Coronary artery (tissue), 2 donors: ENCODE results near the gene BCAS1.

ENCODE experiments used
- DNase-seq: peaks from one replicate; pipeline ENCODE4 v3.0.0-alpha.2; 2017; ENCODE audit warnings: low spot score
- H3K27ac ChIP-seq, 2 donors: fragments of 200-600 bp; sonication (generic); one replicate each; pipeline ENCODE4 v1.5.1; 2016 to 2019
- H3K4me3 ChIP-seq: fragments of 200-600 bp; sonication (generic); 2 replicates; pipeline ENCODE4 v1.5.1; 2016; ENCODE audit warnings: mild to moderate bottlenecking, moderate library complexity
- CTCF ChIP-seq: fragments of 200-600 bp; sonication (generic); IDR thresholded peaks from one replicate; pipeline ENCODE4 v1.5.1; 2019; ENCODE audit warnings: antibody characterized with exemption

The BCAS1 gene

DNA sequence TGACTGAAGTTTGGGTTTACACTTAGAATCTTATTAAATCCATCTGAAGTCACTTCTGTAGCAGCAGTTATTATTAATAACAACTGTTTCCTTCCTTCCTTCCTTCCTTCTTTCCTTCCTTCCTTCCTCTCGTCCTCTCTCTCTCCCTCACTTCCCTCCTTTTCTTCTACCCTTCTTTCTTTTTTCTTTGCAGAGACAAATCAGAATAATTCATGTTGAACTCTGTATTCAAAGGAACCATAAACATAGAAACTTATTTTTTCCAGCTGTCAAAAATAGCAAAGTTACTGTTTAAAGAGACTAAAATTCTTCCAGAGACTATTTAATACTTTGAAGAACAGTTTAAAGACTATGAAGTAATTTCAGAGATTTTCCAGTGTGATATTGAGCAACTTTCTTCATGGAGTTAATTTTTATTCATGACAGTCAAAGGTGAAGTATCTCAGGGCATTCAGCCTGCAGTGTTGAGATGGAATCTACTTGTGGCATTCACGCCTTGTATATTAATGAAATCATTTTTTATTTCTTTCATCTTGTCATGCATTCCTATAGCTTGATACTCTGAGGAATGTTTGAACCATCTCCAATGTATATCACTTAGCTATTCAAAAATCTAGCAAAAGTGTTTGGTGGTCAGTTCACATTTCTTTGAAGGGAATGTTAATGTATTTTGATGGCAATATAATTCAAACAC lies 109.7 kb downstream of the BCAS1 start:
- Histone ChIP-seq H3K4me3 (no peak overlapping the region), H3K27ac (no peak overlapping the region)
- no peak for DNase-seq
- no peak for TF ChIP-seq CTCF

DNA sequence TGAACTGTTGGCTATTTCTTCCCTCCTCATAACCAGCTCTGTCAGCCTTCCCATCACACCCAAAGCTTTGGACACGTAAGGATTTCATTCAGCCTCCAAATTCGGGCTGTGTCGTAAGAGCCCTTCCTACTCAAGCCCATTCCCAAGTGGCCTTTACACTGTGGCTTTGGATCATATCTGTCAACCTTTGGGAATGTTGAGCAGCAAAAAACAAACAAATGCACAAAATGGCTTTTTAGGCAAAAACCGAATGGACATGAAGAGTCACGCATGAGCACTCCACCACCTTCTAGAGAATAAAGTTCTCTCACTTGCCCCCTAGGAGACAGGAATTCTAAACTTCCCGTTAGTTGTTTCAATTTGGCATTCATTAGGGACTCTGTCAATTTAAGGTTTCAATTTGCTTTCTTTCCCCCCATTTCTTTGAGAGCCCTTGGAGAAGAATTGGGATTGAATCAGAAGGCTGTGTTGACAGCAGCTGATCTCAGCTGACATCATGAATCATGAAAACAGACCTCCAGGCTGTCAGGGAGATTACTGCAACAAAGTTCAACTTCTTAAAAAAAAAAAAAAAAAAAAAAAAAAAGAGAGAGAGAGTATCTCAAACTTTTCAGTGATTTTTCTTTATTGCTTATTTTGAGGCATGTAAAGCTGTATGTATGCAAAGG lies 110.3 kb downstream of the BCAS1 start:
- no peak overlapping the region for H3K4me3 ChIP-seq

DNA sequence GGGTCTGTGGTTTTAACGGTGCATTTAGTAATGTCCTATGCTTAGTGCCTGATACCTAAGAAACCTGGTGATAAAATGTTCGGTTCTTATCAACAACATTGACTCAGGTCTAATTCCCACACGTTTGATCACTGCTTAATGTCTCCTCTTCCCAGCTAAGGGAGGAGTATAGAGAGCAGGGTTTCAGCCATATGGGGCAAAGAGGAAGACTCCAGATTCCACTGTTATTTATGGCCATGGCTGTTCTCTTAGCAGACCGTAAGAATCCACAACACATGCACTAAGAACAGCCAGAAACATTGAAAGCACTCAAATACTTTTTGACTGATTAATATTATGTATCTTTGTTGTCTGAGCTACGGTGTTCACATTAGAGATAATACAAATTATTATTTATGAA lies 112.1 kb downstream of the BCAS1 start:
- TF ChIP-seq CTCF, result no peak
- DNase-seq, result no peak
- Histone ChIP-seq H3K27ac (no peak overlapping the region), H3K4me3 (no peak overlapping the region)

More for the DNA sequence above, 110.3 kb downstream of the BCAS1 start:
- H3K27ac ChIP-seq, result no peak overlapping the region
- no peak for TF ChIP-seq CTCF
- no peak for DNase-seq

DNA sequence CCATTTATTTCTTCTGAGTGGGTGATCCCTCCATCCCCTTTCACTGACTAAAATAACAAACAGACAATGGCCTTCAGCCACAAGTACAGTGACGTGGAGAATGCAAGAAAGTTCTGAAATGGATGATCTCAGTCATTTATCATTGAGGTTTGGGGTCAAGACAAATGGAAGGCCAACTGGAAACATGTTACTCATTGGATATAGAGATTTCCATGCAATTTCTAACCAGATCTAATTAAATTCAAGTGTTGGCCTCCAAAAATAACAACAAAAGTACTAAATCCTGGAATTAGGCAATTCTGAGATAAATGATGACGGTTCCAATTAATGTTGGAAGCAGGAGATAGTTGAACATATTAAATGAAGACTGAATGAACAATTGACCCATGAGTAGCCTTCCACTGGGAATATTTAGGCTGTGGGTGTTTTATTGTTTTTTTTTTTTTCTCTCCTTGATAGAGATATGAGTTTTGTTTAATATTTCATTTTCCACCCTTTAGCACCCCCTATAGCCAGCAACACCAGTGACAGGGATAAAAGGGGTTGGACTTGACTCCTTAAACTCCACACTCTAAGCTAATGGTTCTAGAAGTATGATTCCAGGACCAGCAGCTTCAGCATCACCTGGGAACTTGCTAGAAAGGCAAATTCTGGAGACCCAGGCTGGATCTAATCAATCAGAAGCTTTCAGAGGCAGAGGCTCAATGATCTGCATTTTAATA lies 112.8 kb downstream of the BCAS1 start:
- TF ChIP-seq CTCF, result no peak
- Histone ChIP-seq H3K27ac (no peak overlapping the region), H3K4me3 (no peak overlapping the region)
- DNase-seq, result no peak

- no peak overlapping the region for H3K4me3 ChIP-seq
- no peak for DNase-seq
- TF ChIP-seq CTCF, result no peak
- H3K27ac ChIP-seq, result no peak overlapping the region
These were observed 114.2 kb downstream of the BCAS1 start for GRCh38 chr20:53956013-53956715.

GRCh38 chr20:53954723-53955658 lies 115.4 kb downstream of the BCAS1 start:
- DNase-seq, result no peak
- TF ChIP-seq CTCF, result no peak
- no peak overlapping the region for H3K27ac ChIP-seq
- H3K4me3 ChIP-seq, result no peak overlapping the region
